ENCODE results near the gene KIF26B.

The KIF26B gene

GRCh38 chr1:245132771-245133170 lies 22.0 kb upstream of the KIF26B start:
- DNase-seq (ENCODE audit: low read depth), result no peak

DNA sequence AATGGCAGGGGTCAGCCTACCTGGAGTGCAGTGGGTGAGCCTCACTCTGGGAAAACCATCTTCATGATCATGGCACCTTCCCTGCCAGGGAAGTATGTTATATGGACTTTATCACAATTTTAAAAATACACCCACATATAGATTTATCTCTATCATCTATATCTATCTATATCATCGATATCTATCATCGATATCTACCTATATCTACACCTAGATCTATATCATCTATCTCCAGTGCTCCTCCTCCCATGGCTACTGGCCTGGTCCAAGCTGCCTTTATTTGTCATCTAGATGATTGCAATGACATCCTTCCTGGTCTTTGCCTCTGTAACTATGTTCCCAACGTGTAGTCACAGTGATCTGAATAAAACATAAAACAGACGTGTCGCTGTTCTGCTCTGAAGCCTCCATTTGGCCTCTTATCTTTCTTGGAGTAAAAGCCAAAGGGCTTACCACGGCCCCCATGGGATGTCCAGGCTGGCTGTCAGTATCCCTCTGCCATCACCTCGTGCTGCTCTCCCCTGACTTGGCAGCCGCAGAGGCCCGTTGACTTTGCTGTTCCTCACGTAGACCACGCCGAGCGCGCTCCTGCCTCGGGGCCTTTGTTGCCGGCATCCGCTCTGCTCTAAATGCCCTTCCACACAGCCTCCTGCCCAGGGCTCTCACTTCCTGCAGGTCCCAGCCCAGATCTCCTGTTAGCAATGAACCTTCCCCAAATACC lies 20.6 kb upstream of the KIF26B start:
- no peak for DNase-seq (ENCODE audit: low read depth)

- no peak for DNase-seq (ENCODE audit: low read depth)
These were observed 12.5 kb upstream of the KIF26B start for GRCh38 chr1:245142171-245142798.

- DNase-seq (ENCODE audit: low read depth), result no peak
These were observed 11.8 kb upstream of the KIF26B start for GRCh38 chr1:245142976-245143375.

DNA sequence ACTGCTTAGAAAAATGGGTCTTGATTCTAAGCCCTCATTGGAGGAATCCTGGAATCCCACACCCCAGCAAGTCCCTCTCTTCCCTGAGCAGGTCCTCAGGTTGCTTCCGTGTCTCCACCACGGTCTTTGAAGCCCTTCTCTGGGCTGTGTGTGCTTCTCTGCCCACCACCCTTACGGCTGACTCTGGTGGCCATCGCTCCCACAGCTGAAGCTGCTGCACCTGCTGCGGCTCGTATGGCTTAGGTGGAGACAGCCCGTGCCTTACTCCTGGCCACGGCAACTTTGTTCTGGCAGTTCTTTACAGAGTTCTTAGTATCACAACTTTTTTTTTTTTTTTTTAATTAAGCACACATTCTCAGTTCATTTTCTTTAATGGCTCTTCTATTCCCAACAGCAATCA lies 10.9 kb upstream of the KIF26B start:
- no peak for DNase-seq (ENCODE audit: low read depth)

GRCh38 chr1:245148069-245148468 lies 6.7 kb upstream of the KIF26B start:
- no peak for DNase-seq (ENCODE audit: low read depth)

DNA sequence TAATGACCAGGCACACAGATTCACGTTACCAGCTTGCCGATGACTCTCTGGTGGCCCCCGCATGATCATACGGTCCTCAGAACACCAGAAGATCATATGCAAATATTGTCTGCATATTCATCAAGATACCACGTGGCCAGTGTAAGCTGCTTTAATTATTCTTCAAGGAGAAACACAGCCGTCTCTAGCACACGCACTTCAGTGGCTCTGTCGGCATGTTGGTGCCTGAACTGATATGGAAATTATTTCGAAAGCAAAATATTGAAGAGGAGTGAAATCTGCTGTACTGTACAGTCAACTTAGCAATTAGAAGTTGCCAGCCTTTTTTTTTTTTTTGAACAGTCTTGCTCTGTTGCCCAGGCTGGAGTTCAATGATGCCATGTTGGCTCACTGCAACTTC lies 5.9 kb upstream of the KIF26B start:
- no peak for DNase-seq (ENCODE audit: low read depth)

DNA sequence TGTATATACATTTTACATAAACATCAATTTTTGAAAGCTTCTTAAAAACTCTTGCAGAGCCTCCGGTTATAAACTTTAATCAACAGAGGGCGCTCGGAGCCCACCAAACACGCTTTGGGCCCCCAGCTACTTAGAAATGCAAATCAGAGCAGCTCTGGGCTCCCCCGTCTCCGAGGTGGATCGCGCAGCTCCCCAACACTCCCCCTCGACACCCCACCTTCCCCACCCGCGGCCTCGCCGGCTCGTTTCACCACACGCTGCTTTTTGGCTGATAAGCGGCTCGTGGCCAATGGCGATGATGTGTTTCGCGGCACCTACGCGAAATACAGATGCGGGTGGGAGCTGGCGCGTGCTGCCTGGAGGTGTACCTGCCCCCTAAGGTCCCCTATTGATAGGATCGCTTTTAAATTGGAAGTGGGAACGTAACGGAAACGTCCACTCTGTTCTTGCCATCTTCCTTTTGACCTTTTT lies 1.7 kb upstream of the KIF26B start:
- peak; percentile 54 for DNase-seq (ENCODE audit: low read depth)

- no peak for DNase-seq (ENCODE audit: low read depth)
These were observed 995 bp upstream of the KIF26B start for GRCh38 chr1:245153552-245154428.

GRCh38 chr1:245155272-245156040 lies 671 bp downstream of the KIF26B start:
- no peak for DNase-seq (ENCODE audit: low read depth)

GRCh38 chr1:245156041-245156735 lies 1.4 kb downstream of the KIF26B start:
- peak; percentile 63 for DNase-seq (ENCODE audit: low read depth)

- no peak for DNase-seq (ENCODE audit: low read depth)
These were observed 2.1 kb downstream of the KIF26B start for GRCh38 chr1:245156736-245157505.

- DNase-seq (ENCODE audit: low read depth), result no peak
These were observed 4.1 kb downstream of the KIF26B start for GRCh38 chr1:245158913-245159312.

DNA sequence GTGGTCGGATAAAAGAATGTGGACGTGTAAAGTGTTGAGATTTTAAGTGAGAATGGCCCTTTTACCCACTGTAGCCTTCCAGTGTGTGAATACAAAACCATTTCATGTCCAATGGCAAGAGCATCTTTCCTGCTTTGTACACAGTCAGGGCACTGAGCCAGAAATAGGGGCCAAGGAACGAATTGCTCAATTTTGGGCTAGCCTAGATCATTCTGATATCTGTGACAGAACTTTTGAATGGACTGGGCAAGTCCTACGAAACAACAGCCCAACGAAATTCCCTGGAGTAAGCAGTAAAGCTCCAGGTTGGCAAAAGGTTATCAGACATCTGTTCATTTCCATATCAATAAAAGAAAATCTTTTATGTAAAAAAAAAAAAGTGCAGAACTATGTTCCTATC lies 5.5 kb downstream of the KIF26B start:
- DNase-seq (ENCODE audit: low read depth), result no peak

DNA sequence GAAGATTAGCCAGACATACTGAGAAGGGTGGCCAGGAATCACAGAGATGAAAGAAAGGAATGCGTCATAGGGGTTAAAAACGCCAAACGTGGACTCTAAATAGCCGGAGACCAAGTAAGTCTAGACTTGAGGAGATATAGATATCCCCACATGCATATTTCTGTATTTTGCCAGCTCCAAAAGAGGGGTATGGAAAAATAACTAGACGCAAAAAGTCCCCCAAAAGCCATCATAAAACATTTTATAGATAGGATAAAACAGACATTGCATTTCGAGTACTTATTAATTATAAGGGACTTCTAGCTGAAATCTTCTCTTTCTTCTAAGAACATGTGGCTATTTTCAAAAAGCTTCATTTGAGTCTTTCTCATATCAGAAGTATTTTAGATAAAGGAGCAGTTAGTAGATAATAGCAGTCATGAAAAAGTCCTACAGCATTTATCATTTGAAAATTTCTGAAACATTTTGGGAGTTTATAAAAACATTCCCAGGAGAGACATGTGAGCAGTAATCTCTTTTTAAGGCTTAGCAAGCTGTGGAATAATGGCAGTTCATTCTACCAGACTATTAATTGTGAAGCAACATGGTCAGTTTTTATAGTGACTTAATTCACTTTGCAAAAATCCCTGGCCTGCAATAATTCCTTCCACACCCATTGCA lies 6.1 kb downstream of the KIF26B start:
- DNase-seq (ENCODE audit: low read depth), result no peak

DNA sequence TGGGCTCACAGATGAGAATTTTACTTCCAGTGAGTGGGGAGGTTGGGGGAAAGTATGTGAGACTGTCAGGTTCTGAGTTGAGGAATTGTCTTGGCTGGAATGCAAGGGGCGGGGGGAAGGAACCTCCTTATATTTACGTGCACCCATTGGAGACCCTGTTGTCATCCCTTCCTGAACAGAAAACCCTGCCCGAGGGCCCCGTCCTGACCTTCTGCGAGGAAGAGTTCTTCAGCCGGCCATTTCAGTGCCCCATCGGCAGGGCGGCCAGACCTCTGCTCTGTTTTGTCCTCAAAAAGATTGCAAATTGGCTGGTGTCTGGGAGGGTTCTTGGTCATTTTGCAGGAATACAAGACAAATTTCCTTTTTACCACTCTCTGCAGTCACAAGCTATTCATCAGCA lies 7.1 kb downstream of the KIF26B start:
- DNase-seq (ENCODE audit: low read depth), result no peak

GRCh38 chr1:245166471-245166885 lies 11.7 kb downstream of the KIF26B start:
- no peak for DNase-seq (ENCODE audit: low read depth)

GRCh38 chr1:245168086-245168485 lies 13.3 kb downstream of the KIF26B start:
- no peak for DNase-seq (ENCODE audit: low read depth)

GRCh38 chr1:245168906-245169305 lies 14.1 kb downstream of the KIF26B start:
- DNase-seq (ENCODE audit: low read depth), result no peak

- no peak for DNase-seq (ENCODE audit: low read depth)
These were observed 14.6 kb downstream of the KIF26B start for GRCh38 chr1:245169376-245169775.

Measured in stimulated activated CD4-positive, alpha-beta T cell treated with anti-CD3 and anti-CD28 coated beads, Interleukin-2, amount 100 ng/mL, for 4 hours (primary cell).